GM19240 (cell line): ENCODE measurements around the gene AHI1.

ENCODE experiments used
- DNase-seq: peaks from one replicate; pipeline ENCODE4 v3.0.0; 2011; ENCODE audit warnings: low spot score; ENCODE audit not compliant: insufficient read length

AHI1 gene

GRCh38 chr6:135301304-135301703, 196.2 kb downstream of the AHI1 start:
- DNase-seq, result no peak

GRCh38 chr6:135300576-135300975, 197.0 kb downstream of the AHI1 start:
- DNase-seq, result no peak

- no peak for DNase-seq
Measured at GRCh38 chr6:135299256-135299655, 198.3 kb downstream of the AHI1 start.

- no peak for DNase-seq
Measured at GRCh38 chr6:135298455-135298854, 199.1 kb downstream of the AHI1 start.

GRCh38 chr6:135296715-135297114, 200.8 kb downstream of the AHI1 start:
- no peak for DNase-seq

- DNase-seq, result no peak
Measured at GRCh38 chr6:135295085-135295484, 202.5 kb downstream of the AHI1 start.

GRCh38 chr6:135291288-135292076, 206.1 kb downstream of the AHI1 start:
- no peak for DNase-seq

GRCh38 chr6:135289816-135290215, 207.7 kb downstream of the AHI1 start:
- no peak for DNase-seq

- no peak for DNase-seq
Measured at GRCh38 chr6:135286962-135287538, 210.5 kb downstream of the AHI1 start.

GRCh38 chr6:135285165-135285564, 212.4 kb downstream of the AHI1 start:
- no peak for DNase-seq

GRCh38 chr6:135283926-135284325, 213.6 kb downstream of the AHI1 start:
- DNase-seq, result no peak

- DNase-seq, result no peak
Measured at GRCh38 chr6:135282395-135282794, 215.1 kb downstream of the AHI1 start.

- no peak for DNase-seq
Measured at GRCh38 chr6:135281964-135282363, 215.6 kb downstream of the AHI1 start.

GRCh38 chr6:135281227-135281626, 216.3 kb downstream of the AHI1 start:
- DNase-seq, result no peak

GRCh38 chr6:135280375-135281136, 217.0 kb downstream of the AHI1 start:
- DNase-seq, result no peak

- DNase-seq, result no peak
Measured at GRCh38 chr6:135277422-135277821, 220.1 kb downstream of the AHI1 start.

GRCh38 chr6:135274561-135275293, 222.8 kb downstream of the AHI1 start:
- no peak for DNase-seq

- no peak for DNase-seq
Measured at GRCh38 chr6:135271626-135272025, 225.9 kb downstream of the AHI1 start.

GRCh38 chr6:135270676-135271536, 226.6 kb downstream of the AHI1 start:
- DNase-seq, result no peak

- no peak for DNase-seq
Measured at GRCh38 chr6:135269481-135269891, 228.1 kb downstream of the AHI1 start.

- DNase-seq, result no peak
Measured at GRCh38 chr6:135268740-135269139, 228.8 kb downstream of the AHI1 start.
